ENCODE results near the gene BOK. TPM values are rescaled to one million over a fixed set of nuclear protein-coding genes. Genes with fewer than 3 reads are reported as not detected.

Gene BOK
- total RNA-seq, 6 donors from 2014 or later = 42.9 to 143 (median 61.3) TPM

DNA sequence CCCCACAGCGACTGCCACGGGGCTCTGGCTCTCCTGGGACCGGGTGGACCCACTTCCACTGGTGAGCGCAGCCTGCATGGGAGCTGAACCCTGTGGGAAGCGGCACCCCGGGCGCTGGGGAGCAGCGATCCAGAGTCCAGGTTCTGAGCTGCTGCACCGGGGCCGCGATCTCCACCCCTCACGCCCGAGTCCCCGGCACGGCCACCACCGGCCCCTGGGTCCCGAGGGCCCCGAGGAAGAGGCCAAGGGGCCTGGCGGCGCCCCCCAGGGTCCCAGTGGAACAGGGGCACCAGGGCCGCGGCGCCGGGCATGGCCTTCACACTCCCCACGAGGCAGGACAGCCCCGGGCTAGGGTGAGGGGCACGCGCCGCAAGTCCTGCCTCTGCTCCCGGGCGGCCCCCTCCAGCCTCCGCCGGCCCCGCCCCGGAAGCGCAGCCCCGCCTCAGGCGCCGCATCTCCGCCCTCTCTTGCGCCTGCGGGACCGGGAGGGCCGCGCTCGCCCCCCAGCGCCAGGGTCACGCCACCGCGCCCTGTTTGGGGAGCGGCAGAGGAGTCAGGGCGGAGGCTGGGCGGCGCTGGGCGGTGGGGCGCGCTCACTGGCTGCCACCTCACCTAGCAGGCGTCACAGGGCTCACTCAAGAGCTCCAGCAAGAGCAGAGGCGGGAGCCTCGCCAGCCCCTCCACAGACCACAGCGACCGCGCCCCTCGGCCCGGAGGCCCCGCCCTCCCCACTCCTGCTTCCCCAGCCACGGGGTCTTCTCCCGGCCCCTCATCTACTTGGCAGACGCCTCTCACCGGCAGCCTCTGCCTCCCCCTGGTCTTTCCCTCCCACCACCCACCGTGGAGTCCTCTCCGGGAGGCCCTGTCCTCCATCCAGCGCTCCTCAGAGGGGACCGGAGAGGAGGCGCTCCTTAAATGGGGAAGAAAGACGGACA, 51.6 kb downstream of the BOK start:
- H3K9me3 ChIP-seq = no peaks in the 10 kb centered on the region
- peak overlapping the region; percentile 52 to 69 (median 66) for H3K4me3 ChIP-seq
- H3K36me3 ChIP-seq = peaks cover 0 to 20% (median 13%) of the 10 kb centered on the region in 4 donors
- H3K4me1 ChIP-seq = peaks cover 12 to 25% (median 23%) of the 10 kb centered on the region in 4 donors
- WGBS, 2 donors = 9 to 24% methylated on average over 6 to 49 of the region's 76 CpGs
- TF ChIP-seq EP300 (IDR thresholded peaks at IDR 0.05) (no peak), POLR2A (IDR thresholded peaks at IDR 0.05) (peak in 1 of 4 donors; percentile 44), POLR2AphosphoS5 (IDR thresholded peaks at IDR 0.05) (peak; percentile 51)
- TF ChIP-seq, protein P1, sequence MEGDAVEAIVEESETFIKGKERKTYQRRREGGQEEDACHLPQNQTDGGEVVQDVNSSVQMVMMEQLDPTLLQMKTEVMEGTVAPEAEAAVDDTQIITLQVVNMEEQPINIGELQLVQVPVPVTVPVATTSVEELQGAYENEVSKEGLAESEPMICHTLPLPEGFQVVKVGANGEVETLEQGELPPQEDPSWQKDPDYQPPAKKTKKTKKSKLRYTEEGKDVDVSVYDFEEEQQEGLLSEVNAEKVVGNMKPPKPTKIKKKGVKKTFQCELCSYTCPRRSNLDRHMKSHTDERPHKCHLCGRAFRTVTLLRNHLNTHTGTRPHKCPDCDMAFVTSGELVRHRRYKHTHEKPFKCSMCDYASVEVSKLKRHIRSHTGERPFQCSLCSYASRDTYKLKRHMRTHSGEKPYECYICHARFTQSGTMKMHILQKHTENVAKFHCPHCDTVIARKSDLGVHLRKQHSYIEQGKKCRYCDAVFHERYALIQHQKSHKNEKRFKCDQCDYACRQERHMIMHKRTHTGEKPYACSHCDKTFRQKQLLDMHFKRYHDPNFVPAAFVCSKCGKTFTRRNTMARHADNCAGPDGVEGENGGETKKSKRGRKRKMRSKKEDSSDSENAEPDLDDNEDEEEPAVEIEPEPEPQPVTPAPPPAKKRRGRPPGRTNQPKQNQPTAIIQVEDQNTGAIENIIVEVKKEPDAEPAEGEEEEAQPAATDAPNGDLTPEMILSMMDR (IDR thresholded peaks at IDR 0.05) = peak; percentile 72 to 93 (median 85)
- peak; percentile 96 to 97 for ATAC-seq (ENCODE audit: low FRiP score in 2 of 2)
- DNase-seq = peak; percentile 95 to 98
- H3K27ac ChIP-seq = peak overlapping the region; percentile 75 to 87 (median 86)
- H3K27me3 ChIP-seq = no peaks in the 10 kb centered on the region

DNA sequence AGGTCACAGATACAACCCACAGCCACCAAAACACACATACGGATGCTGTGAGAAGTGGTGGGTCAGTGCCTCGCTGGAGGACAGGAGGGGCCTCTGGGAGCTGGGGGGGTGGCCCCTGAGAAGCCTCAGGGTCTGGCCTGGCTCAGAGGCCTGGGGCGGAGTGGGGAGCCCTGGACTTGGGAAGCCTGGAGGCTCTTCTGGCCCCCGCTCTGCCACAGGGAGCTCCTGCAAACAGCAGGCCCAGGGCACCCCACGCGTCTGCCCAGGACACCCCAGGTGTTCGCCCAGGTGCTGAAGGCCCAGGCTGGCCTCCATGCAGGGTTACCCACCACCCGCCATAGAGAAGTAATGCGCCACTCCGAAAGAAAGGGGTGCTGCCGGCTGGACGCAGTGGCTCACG, 52.5 kb downstream of the BOK start:
- Histone ChIP-seq H3K4me1 (peaks cover 12 to 34% (median 24%) of the 10 kb centered on the region in 4 donors), H3K9me3 (no peaks in the 10 kb centered on the region), H3K27ac (peak overlapping the region; percentile 75 to 87 (median 86)), H3K4me3 (no peak overlapping the region), H3K36me3 (peaks cover 0 to 11% (median 4%) of the 10 kb centered on the region in 4 donors), H3K27me3 (no peaks in the 10 kb centered on the region)
- peak in 1 of 2 donors; percentile 54 for DNase-seq
- no peak for ATAC-seq (ENCODE audit: low FRiP score in 2 of 2)
- 92 to 97% methylated on average over 8 to 13 of the region's 13 CpGs for WGBS, 2 donors
- TF ChIP-seq EP300 (IDR thresholded peaks at IDR 0.05) (no peak), POLR2A (IDR thresholded peaks at IDR 0.05) (no peak), POLR2AphosphoS5 (IDR thresholded peaks at IDR 0.05) (no peak)
- TF ChIP-seq, protein P1 (IDR thresholded peaks at IDR 0.05) = no peak

DNA sequence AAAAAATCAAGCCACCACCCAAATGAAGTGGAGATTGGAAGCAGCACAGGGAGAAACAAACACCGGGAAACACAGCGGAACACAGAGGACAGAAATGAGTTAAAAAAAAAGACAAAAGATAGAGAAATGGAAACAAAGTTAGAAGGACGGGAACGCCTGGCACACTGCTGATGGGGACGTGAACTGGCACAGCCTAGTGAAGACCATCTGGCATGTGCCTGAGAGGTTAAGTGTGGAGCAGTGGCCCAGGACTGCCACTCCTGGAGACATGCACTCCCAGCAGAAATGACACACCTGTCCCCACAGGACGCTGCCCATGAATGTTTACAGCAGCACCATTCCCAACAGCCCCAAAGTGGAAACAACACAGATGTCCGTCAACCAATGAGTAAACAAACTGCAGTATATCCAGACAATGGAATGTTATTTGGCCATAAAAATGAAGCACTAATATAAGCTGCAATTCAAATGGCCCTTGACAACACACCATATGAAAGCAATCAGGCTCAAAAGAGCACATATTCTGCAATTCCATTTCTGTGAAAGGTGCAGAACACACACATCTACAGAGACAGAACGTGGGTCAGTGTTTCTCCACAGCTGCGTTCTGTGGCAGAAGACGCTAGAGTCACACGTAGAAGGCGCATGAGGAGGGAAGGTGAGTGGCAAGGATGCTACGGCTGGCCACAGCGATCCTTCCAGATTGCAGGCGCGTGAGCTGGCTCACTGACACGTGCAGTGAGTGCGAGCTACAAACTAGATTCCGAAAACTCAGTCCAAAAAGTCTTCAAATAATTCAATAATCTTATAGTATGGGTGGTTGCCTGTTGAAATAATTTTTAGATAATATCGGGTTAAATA, 53.8 kb downstream of the BOK start:
- DNase-seq = no peak
- no peak for ATAC-seq (ENCODE audit: low FRiP score in 2 of 2)
- TF ChIP-seq POLR2A (IDR thresholded peaks at IDR 0.05) (no peak), POLR2AphosphoS5 (IDR thresholded peaks at IDR 0.05) (no peak), EP300 (IDR thresholded peaks at IDR 0.05) (no peak)
- TF ChIP-seq, protein P1 (IDR thresholded peaks at IDR 0.05) = no peak
- 76 to 84% methylated on average over 20 of the region's 20 CpGs for WGBS, 2 donors
- Histone ChIP-seq H3K27me3 (no peaks in the 10 kb centered on the region), H3K4me1 (peaks cover 13 to 46% (median 27%) of the 10 kb centered on the region in 4 donors), H3K27ac (peak overlapping the region; percentile 4 to 62 (median 18)), H3K9me3 (no peaks in the 10 kb centered on the region), H3K36me3 (peaks cover 0 to 5% (median 0%) of the 10 kb centered on the region in 4 donors), H3K4me3 (no peak overlapping the region)

DNA sequence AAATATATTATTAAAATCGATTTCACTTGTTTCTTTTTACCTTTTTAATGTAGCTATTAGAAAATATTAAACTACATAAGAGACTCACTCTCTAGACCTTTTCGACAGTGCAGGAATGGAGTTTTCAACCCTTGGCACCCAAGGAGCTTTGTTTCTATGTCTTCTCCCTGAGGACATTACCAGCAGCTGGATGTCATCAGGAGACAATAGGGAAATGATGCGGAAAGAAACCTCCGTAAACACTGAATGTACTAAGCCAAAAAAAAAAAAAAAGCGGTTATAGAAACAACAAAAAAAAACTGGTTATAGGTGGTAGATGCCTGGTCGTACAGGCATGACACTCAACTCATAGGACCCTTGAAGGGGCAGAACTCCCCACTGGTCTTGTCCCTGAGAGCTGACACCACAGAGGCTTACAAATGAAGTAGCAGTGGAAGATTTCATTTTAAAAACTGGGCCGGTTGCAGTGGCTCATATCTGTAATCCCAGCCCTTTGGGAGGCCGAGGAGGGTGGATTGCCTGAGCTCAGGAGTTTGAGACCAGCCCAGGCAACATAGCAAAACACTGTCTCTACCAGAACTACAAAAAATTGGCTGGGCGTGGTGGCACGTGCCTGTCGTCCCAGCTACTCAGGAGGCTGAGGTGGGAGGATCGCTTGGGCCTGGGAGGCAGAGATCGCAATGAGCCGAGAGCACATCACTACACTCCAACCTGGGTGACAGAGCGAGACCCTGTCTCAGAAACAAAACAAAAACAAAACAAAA, 54.7 kb downstream of the BOK start:
- Histone ChIP-seq H3K27me3 (no peaks in the 10 kb centered on the region), H3K4me3 (no peak overlapping the region), H3K9me3 (no peaks in the 10 kb centered on the region), H3K36me3 (peaks cover 0 to 2% (median 0%) of the 10 kb centered on the region in 4 donors), H3K4me1 (peaks cover 21 to 54% (median 33%) of the 10 kb centered on the region in 4 donors), H3K27ac (peak overlapping the region; percentile 28 to 62 (median 47))
- no peak for TF ChIP-seq EP300 (IDR thresholded peaks at IDR 0.05)
- TF ChIP-seq, protein P1 (IDR thresholded peaks at IDR 0.05) = no peak
- no peak for TF ChIP-seq POLR2A (IDR thresholded peaks at IDR 0.05)
- TF ChIP-seq POLR2AphosphoS5 (IDR thresholded peaks at IDR 0.05) = no peak
- ATAC-seq (ENCODE audit: low FRiP score in 2 of 2) = no peak
- 66 to 70% methylated on average over 15 of the region's 15 CpGs for WGBS, 2 donors
- no peak for DNase-seq
